Lower leg skin (tissue), 4 donors: ENCODE measurements around the gene CCDC197. TPM values are rescaled to one million over a fixed set of nuclear protein-coding genes. Genes with fewer than 3 reads are reported as not detected.

Source experiments
- DNase-seq, 2 donors: peaks; one replicate each; pipeline ENCODE4 v3.0.0-alpha.2; 2019; ENCODE audit warnings: low spot score in 2 of 2
- H3K4me3 ChIP-seq: fragments of 200-600 bp; sonication (generic); 2 replicates; pipeline ENCODE4 v1.5.1; 2017; ENCODE audit warnings: mild to moderate bottlenecking, low read depth; ENCODE audit not compliant: poor library complexity, severe bottlenecking
- POLR2A ChIP-seq, 2 donors: fragments of 450-650 bp; IDR thresholded peaks; one replicate each; pipeline ENCODE4 v1.6.1; 2016 to 2017; ENCODE audit warnings: antibody characterized with exemption in 2 of 2, mild to moderate bottlenecking in 1 of 2, moderate library complexity in 1 of 2
- WGBS, 2 donors: methylation state at CpG; one replicate each; pipeline ENCODE4 v1.1.5; 2018; 5-methylcytosine and 5-hydroxymethylcytosine counted together
- intact Hi-C: fragments of 100-400 bp; cut with DNase I; formaldehyde crosslinking; loops from one replicate; pipeline ENCODE4 v1.15.0; 2023; ENCODE audit warnings: low total_unique reads
- total RNA-seq, 4 donors: library from RNA; depleted of rRNA; stranded (reverse); fragments of >200 nt; gene quantifications; one replicate each; pipeline ENCODE4 v1.1.0, GENCODE V29; 2016
- TF ChIP-seq, protein P1 (sequence below), 3 donors: fragments of 450-650 bp; IDR thresholded peaks; one replicate each; pipeline ENCODE4 v1.5.1; 2016; ENCODE audit warnings: antibody characterized with exemption in 3 of 3, mild to moderate bottlenecking in 3 of 3, moderate library complexity in 2 of 3

The CCDC197 gene
- total RNA-seq, 4 donors from 2014 or later: not detected

DNA sequence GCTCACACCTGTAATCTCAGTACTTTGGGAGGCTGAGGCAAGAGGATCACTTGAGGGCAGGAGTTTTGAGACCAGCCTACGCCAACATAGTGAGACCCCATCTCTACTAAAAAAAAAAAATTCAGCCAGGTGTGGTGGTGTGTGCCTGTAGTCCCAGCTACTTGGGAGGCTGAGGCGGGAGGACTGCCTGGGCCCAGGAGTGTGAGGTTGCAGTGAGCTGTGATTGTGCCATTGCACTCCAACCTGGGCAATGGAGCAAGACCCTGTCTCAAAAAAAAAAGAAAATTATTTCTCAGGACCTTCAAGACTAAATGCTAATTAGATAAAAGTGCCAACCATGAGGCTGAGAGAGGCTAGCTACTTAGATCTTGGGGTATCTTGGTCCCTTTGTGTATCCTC is 52.5 kb downstream of the CCDC197 start:
- intact Hi-C loops: no loop called here
- DNase-seq: no peak
- WGBS, 2 donors: 95 to 96% methylated on average over 2 of the region's 2 CpGs
- TF ChIP-seq POLR2A (IDR thresholded peaks at IDR 0.05): no peak
- TF ChIP-seq, protein P1, sequence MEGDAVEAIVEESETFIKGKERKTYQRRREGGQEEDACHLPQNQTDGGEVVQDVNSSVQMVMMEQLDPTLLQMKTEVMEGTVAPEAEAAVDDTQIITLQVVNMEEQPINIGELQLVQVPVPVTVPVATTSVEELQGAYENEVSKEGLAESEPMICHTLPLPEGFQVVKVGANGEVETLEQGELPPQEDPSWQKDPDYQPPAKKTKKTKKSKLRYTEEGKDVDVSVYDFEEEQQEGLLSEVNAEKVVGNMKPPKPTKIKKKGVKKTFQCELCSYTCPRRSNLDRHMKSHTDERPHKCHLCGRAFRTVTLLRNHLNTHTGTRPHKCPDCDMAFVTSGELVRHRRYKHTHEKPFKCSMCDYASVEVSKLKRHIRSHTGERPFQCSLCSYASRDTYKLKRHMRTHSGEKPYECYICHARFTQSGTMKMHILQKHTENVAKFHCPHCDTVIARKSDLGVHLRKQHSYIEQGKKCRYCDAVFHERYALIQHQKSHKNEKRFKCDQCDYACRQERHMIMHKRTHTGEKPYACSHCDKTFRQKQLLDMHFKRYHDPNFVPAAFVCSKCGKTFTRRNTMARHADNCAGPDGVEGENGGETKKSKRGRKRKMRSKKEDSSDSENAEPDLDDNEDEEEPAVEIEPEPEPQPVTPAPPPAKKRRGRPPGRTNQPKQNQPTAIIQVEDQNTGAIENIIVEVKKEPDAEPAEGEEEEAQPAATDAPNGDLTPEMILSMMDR (IDR thresholded peaks at IDR 0.05): no peak
- H3K4me3 ChIP-seq: no peak overlapping the region

DNA sequence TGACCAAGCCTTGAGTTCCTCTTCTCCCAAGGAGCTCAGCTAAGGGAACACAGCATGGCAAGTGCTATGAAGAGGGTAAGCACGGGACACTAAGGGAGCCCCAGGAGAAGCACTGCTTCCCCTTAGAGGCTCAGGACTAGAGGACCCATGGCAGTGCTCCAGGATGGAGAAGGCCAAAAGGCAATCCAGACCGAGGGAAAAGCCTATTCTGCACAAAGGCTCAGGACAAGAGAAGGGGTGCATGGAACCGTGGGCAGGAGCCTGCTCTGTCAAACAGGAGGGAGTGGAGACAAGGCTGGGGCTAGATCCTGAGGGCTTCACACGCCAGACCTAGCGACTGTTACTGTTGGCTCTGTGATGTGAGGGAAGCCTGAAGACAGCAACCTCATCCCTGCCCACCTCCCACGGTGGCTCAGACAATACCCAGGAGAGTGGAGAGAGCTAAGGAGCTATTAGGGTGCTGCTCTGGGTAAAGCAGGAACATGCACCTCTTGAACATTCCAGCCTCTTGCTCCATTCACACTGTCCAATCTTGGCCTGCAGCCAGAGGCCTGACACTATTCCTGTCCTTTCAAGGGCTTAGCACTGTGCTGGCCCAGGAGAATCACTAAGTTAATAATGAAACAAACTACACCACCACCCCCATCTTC is 53.3 kb downstream of the CCDC197 start:
- WGBS, 2 donors: 85 to 89% methylated on average over 6 of the region's 6 CpGs
- peak in 1 of 2 donors; percentile 74 for DNase-seq
- intact Hi-C loops: no loop called here
- TF ChIP-seq, protein P1 (IDR thresholded peaks at IDR 0.05): no peak
- no peak for TF ChIP-seq POLR2A (IDR thresholded peaks at IDR 0.05)
- no peak overlapping the region for H3K4me3 ChIP-seq

DNA sequence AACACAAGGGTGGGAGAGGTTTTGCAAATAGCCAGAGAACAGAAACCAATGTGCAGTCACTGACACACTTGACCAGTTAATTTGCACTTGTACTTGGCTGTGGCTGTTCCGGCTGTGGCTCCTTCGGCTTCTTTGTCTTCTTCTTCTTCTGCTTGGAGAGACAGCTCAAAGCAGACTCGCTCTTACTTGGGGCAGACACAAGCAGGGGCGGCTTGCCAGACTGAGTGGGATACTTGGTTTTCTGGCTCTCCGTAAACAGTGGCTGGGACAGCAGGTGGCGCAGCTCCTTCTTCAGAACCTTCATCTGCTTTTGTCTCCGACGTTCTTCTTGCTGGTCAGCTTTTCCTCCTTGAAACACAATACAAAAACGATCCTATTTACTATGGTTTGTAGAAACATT is 54.0 kb downstream of the CCDC197 start:
- H3K4me3 ChIP-seq: no peak overlapping the region
- DNase-seq: peak; percentile 13 to 73
- intact Hi-C loops: no loop called here
- WGBS, 2 donors: 68 to 72% methylated on average over 9 of the region's 9 CpGs
- no peak for TF ChIP-seq POLR2A (IDR thresholded peaks at IDR 0.05)
- TF ChIP-seq, protein P1 (IDR thresholded peaks at IDR 0.05): no peak

DNA sequence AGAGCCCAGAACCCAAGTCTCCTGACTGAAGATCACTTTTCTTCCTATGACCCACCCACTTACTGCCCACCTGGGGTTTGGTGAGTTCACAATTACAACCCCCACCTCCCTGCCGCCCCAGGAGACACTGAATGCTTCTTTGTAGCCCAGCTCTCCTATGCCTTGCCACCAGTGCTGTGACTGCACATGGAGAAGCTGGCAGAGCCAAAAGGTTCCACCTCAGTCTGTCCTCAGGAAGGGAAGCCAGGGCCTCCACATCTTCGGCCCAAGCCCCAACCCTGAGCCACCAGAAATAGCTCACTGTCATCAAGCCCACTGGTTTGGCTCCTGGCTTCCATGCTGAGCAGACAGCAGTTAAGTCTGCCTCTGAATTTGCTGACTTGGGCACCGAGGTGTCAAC is 54.7 kb downstream of the CCDC197 start:
- no peak overlapping the region for H3K4me3 ChIP-seq
- 94 to 98% methylated on average over 3 of the region's 3 CpGs for WGBS, 2 donors
- DNase-seq: peak in 1 of 2 donors; percentile 9
- intact Hi-C loops: no loop called here
- TF ChIP-seq, protein P1 (IDR thresholded peaks at IDR 0.05): no peak
- TF ChIP-seq POLR2A (IDR thresholded peaks at IDR 0.05): no peak

DNA sequence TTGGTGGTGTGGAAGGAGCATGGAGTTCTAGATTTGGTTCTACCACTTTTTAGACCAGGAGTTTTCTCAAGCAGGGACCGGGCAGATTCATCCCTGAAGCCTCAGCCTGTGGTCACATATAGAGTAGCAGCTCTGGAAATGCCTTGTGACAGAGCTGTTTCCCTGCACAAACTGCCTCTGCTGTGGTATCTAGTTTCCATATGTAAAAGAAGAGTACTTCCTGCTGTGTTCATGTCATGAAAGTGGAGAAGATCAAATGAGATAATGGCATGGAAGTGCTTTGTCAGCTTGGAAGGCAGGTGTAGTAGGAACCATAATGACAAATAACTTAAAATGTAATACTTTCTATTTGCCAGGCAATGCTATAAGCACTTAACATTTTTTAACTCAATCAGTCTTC is 55.1 kb downstream of the CCDC197 start:
- TF ChIP-seq, protein P1 (IDR thresholded peaks at IDR 0.05): no peak
- no peak for TF ChIP-seq POLR2A (IDR thresholded peaks at IDR 0.05)
- 89 to 100% methylated on average over 1 of the region's 1 CpG for WGBS, 2 donors
- intact Hi-C loops: no loop called here
- H3K4me3 ChIP-seq: no peak overlapping the region
- DNase-seq: no peak

DNA sequence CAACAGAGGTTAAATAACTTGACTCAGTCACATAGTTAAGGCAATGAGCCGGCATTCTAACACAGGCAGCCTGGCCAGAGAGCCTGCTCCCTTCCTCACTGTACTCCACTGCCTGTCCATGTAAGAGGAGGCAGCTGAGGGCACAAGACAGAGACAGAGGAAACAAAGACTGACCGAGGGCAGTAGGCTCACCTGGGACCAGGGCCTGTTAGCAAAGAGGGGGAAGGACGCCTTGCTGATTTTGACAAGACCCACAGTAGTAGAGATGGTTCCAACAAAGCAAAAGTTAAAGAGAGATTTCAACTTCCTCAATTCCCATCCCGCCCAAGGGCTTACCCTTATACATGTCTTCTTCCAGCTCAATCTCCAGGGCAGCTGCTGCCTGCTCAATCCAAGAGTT is 55.6 kb downstream of the CCDC197 start:
- H3K4me3 ChIP-seq: no peak overlapping the region
- intact Hi-C loops: no loop called here
- WGBS, 2 donors: 93 to 96% methylated on average over 4 of the region's 4 CpGs
- TF ChIP-seq, protein P1 (IDR thresholded peaks at IDR 0.05): no peak
- no peak for TF ChIP-seq POLR2A (IDR thresholded peaks at IDR 0.05)
- DNase-seq: peak; percentile 4 to 76
